Liver (tissue), 9 donors: Measurements from ENCODE around the gene ZMYND19. TPM values are rescaled to one million over a fixed set of nuclear protein-coding genes. Genes with fewer than 3 reads are reported as not detected.

Experiments used
- DNase-seq: peaks from one replicate; pipeline ENCODE4 v3.0.0-alpha.2; 2017; ENCODE audit warnings: low spot score
- H3K27ac ChIP-seq, 2 donors: one replicate each; pipeline ENCODE4 v1.7.0; 2013; ENCODE audit warnings: inconsistent platforms in 2 of 2, low read length in 2 of 2, control low read depth in 1 of 2, low read depth in 1 of 2, mild to moderate bottlenecking in 1 of 2
- H3K27me3 ChIP-seq, 4 donors: one replicate each; pipeline versions ENCODE4 v1.6.1 to v1.7.0; 2013; ENCODE audit warnings: low read length in 3 of 4, inconsistent platforms in 1 of 4, mild to moderate bottlenecking in 1 of 4, moderate library complexity in 1 of 4; ENCODE audit not compliant: control insufficient read depth in 4 of 4, insufficient read depth in 4 of 4
- H3K36me3 ChIP-seq, 4 donors: one replicate each; pipeline versions ENCODE4 v1.6.1 to v1.7.0; 2013; ENCODE audit warnings: low read length in 3 of 4, mild to moderate bottlenecking in 3 of 4, low read depth in 1 of 4, moderate library complexity in 1 of 4; ENCODE audit not compliant: control insufficient read depth in 4 of 4, insufficient read depth in 3 of 4
- H3K4me1 ChIP-seq, 4 donors: one replicate each; pipeline versions ENCODE4 v1.6.1 to v1.7.0; 2013; ENCODE audit warnings: low read length in 3 of 4, mild to moderate bottlenecking in 3 of 4, moderate library complexity in 1 of 4; ENCODE audit not compliant: control insufficient read depth in 4 of 4, insufficient read depth in 4 of 4
- H3K4me3 ChIP-seq, 3 donors: one replicate each; pipeline versions ENCODE4 v1.6.1 to v1.7.0; 2013; ENCODE audit warnings: low read length in 3 of 3, control low read depth in 1 of 3, low read depth in 1 of 3, mild to moderate bottlenecking in 1 of 3
- H3K9ac ChIP-seq, 2 donors: one replicate each; pipeline ENCODE4 v1.7.0; 2013; ENCODE audit warnings: low read length in 2 of 2, mild to moderate bottlenecking in 2 of 2, moderate library complexity in 2 of 2, control low read depth in 1 of 2, low read depth in 1 of 2
- H3K9me3 ChIP-seq, 4 donors: one replicate each; pipeline versions ENCODE4 v1.6.1 to v1.7.0; 2013; ENCODE audit warnings: low read length in 3 of 4; ENCODE audit not compliant: control insufficient read depth in 4 of 4
- EGR1 ChIP-seq, 2 donors: IDR thresholded peaks; 2 replicates each; pipeline ENCODE4 v1.6.1; 2016 to 2018; ENCODE audit warnings: antibody characterized with exemption in 2 of 2, low read depth in 2 of 2
- FOXA1 ChIP-seq: IDR thresholded peaks from 2 replicates; pipeline ENCODE4 v1.6.1; 2016; ENCODE audit warnings: antibody characterized with exemption
- FOXA2 ChIP-seq: IDR thresholded peaks from 2 replicates; pipeline ENCODE4 v1.6.1; 2016; ENCODE audit warnings: antibody characterized with exemption
- GABPA ChIP-seq, 2 donors: IDR thresholded peaks in 1 of 2; conservative IDR thresholded peaks in 1 of 2; 2 replicates each; pipeline ENCODE4 v1.6.1; 2016; ENCODE audit warnings: antibody characterized with exemption in 2 of 2, mild to moderate bottlenecking in 1 of 2, moderate library complexity in 1 of 2
- HNF4A ChIP-seq, 2 donors: conservative IDR thresholded peaks; 2 replicates each; pipeline ENCODE4 v1.6.1; 2016; ENCODE audit warnings: antibody characterized with exemption in 2 of 2, mild to moderate bottlenecking in 2 of 2
- HNF4G ChIP-seq: IDR thresholded peaks from 2 replicates; pipeline ENCODE4 v1.6.1; 2016; ENCODE audit warnings: antibody characterized with exemption
- JUND ChIP-seq, 2 donors: IDR thresholded peaks; 2 replicates each; pipeline ENCODE4 v1.6.1; 2016; ENCODE audit warnings: antibody characterized with exemption in 2 of 2
- NR2F2 ChIP-seq: IDR thresholded peaks from 2 replicates; pipeline ENCODE4 v1.6.1; 2016; ENCODE audit warnings: antibody characterized with exemption
- RAD21 ChIP-seq, 2 donors: IDR thresholded peaks; 2 replicates each; pipeline ENCODE4 v1.6.1; 2016; ENCODE audit warnings: antibody characterized with exemption in 2 of 2, mild to moderate bottlenecking in 2 of 2
- RXRA ChIP-seq, 2 donors: IDR thresholded peaks; 2 replicates each; pipeline ENCODE4 v1.6.1; 2017 to 2018; ENCODE audit warnings: antibody characterized with exemption in 2 of 2, mild to moderate bottlenecking in 1 of 2
- SP1 ChIP-seq: IDR thresholded peaks from 2 replicates; pipeline ENCODE4 v1.6.1; 2018; ENCODE audit warnings: antibody characterized with exemption, mild to moderate bottlenecking
- TAF1 ChIP-seq: conservative IDR thresholded peaks from 2 replicates; pipeline ENCODE4 v1.6.1; 2016; ENCODE audit warnings: antibody characterized with exemption, mild to moderate bottlenecking
- YY1 ChIP-seq: IDR thresholded peaks from 2 replicates; pipeline ENCODE4 v1.6.1; 2016; ENCODE audit warnings: antibody characterized with exemption, mild to moderate bottlenecking
- WGBS: extraction: QIAGEN DNeasy Blood & Tissue Kit; methylation state at CpG from one replicate; pipeline ENCODE4 v1.1.7; 2013; 5-methylcytosine and 5-hydroxymethylcytosine counted together
- polyA plus RNA-seq, 2 donors: library from polyadenylated mRNA; stranded (reverse) in 1 of 2; unstranded in 1 of 2; fragments of 200-250 nt in 1 of 2; fragments of >200 nt in 1 of 2; fragmentation: Nextera tagmentation in 1 of 2; extraction: Ambion mirVana in 1 of 2; gene quantifications; one replicate each; pipeline versions ENCODE4 v1.2.1 to v1.2.3, GENCODE V29; 2013 to 2015
- total RNA-seq, 2 donors: library from RNA; depleted of rRNA; stranded (reverse); fragments of >200 nt; gene quantifications; one replicate each; pipeline ENCODE4 v1.2.3, GENCODE V29; 2014
- TF ChIP-seq, protein P1 (sequence below): IDR thresholded peaks from 2 replicates; pipeline ENCODE4 v1.6.1; 2016; ENCODE audit warnings: antibody characterized with exemption
- TF ChIP-seq, protein P2 (sequence below): fragments of 150-350 bp; IDR thresholded peaks from 2 replicates; pipeline ENCODE4 v1.5.1; 2017; ENCODE audit warnings: improper control_type of control experiment, low read depth, low read length; ENCODE audit not compliant: missing input control
- TF ChIP-seq, protein P3 (sequence below): IDR thresholded peaks from 2 replicates; pipeline ENCODE4 v1.6.1; 2016; ENCODE audit warnings: antibody characterized with exemption
- TF ChIP-seq, protein P4 (sequence below): IDR thresholded peaks from 2 replicates; pipeline ENCODE4 v1.6.1; 2016; ENCODE audit warnings: antibody characterized with exemption
- TF ChIP-seq, protein P5 (sequence below): IDR thresholded peaks from 2 replicates; pipeline ENCODE4 v1.6.1; 2016; ENCODE audit warnings: antibody characterized with exemption, mild to moderate bottlenecking
- donor health status: healthy.
- donor health status: healthy.
- donor health status: healthy.
- donor health status: healthy.
- donor health status: healthy.

ZMYND19 gene
- total and polyA plus RNA-seq, 4 donors, result 2.4 to 7.1 (median 7.0) TPM

DNA sequence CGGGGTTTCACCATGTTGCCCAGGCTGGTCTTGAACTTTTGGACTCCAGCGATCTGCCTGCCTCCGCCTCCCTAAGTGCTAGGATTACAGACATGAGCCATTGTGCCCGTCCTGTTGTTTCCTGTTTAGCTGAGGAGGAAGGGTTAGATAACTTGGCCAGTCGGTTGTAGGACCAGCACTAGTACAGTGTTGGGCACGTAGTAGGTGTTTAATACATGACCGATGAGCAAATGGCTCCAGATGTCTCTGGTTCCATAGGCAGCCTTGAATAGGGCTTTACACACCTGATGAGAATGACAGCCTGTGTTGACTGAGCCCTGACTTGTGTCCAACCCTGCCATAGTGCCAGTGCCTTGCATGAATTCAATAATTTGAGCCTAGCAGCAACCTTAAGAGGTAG, 30.3 kb upstream of the ZMYND19 start:
- Histone ChIP-seq H3K36me3 (peaks cover 0 to 6% (median 3%) of the 10 kb centered on the region in 4 donors), H3K4me1 (peaks cover 8 to 38% (median 32%) of the 10 kb centered on the region in 4 donors), H3K9ac (no peak overlapping the region), H3K27me3 (no peaks in the 10 kb centered on the region), H3K27ac (no peak overlapping the region), H3K9me3 (no peaks in the 10 kb centered on the region), H3K4me3 (no peak overlapping the region)
- no peak for DNase-seq
- no peak for TF ChIP-seq GABPA (IDR thresholded peaks at IDR 0.05 in 1 of 2, conservative IDR thresholded peaks at IDR 0.05 in 1 of 2)
- TF ChIP-seq, protein P1, sequence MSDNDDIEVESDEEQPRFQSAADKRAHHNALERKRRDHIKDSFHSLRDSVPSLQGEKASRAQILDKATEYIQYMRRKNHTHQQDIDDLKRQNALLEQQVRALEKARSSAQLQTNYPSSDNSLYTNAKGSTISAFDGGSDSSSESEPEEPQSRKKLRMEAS, result no peak
- no peak for TF ChIP-seq RAD21 (IDR thresholded peaks at IDR 0.05)
- TF ChIP-seq NR2F2, result no peak
- no peak for TF ChIP-seq FOXA1
- TF ChIP-seq, protein P2, sequence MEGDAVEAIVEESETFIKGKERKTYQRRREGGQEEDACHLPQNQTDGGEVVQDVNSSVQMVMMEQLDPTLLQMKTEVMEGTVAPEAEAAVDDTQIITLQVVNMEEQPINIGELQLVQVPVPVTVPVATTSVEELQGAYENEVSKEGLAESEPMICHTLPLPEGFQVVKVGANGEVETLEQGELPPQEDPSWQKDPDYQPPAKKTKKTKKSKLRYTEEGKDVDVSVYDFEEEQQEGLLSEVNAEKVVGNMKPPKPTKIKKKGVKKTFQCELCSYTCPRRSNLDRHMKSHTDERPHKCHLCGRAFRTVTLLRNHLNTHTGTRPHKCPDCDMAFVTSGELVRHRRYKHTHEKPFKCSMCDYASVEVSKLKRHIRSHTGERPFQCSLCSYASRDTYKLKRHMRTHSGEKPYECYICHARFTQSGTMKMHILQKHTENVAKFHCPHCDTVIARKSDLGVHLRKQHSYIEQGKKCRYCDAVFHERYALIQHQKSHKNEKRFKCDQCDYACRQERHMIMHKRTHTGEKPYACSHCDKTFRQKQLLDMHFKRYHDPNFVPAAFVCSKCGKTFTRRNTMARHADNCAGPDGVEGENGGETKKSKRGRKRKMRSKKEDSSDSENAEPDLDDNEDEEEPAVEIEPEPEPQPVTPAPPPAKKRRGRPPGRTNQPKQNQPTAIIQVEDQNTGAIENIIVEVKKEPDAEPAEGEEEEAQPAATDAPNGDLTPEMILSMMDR, result no peak
- no peak for TF ChIP-seq EGR1 (IDR thresholded peaks at IDR 0.05; ENCODE audit: low read depth in 2 of 2)
- no peak for TF ChIP-seq SP1
- no peak for TF ChIP-seq HNF4G
- TF ChIP-seq YY1, result no peak
- TF ChIP-seq FOXA2, result no peak
- TF ChIP-seq TAF1, result no peak
- no peak for TF ChIP-seq HNF4A (conservative IDR thresholded peaks at IDR 0.05)
- no peak for TF ChIP-seq RXRA (IDR thresholded peaks at IDR 0.05)
- no peak for TF ChIP-seq JUND (IDR thresholded peaks at IDR 0.05)
- TF ChIP-seq, protein P3, sequence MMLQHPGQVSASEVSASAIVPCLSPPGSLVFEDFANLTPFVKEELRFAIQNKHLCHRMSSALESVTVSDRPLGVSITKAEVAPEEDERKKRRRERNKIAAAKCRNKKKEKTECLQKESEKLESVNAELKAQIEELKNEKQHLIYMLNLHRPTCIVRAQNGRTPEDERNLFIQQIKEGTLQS, result no peak
- TF ChIP-seq, protein P4, sequence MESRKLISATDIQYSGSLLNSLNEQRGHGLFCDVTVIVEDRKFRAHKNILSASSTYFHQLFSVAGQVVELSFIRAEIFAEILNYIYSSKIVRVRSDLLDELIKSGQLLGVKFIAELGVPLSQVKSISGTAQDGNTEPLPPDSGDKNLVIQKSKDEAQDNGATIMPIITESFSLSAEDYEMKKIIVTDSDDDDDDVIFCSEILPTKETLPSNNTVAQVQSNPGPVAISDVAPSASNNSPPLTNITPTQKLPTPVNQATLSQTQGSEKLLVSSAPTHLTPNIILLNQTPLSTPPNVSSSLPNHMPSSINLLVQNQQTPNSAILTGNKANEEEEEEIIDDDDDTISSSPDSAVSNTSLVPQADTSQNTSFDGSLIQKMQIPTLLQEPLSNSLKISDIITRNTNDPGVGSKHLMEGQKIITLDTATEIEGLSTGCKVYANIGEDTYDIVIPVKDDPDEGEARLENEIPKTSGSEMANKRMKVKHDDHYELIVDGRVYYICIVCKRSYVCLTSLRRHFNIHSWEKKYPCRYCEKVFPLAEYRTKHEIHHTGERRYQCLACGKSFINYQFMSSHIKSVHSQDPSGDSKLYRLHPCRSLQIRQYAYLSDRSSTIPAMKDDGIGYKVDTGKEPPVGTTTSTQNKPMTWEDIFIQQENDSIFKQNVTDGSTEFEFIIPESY, result no peak
- TF ChIP-seq, protein P5, sequence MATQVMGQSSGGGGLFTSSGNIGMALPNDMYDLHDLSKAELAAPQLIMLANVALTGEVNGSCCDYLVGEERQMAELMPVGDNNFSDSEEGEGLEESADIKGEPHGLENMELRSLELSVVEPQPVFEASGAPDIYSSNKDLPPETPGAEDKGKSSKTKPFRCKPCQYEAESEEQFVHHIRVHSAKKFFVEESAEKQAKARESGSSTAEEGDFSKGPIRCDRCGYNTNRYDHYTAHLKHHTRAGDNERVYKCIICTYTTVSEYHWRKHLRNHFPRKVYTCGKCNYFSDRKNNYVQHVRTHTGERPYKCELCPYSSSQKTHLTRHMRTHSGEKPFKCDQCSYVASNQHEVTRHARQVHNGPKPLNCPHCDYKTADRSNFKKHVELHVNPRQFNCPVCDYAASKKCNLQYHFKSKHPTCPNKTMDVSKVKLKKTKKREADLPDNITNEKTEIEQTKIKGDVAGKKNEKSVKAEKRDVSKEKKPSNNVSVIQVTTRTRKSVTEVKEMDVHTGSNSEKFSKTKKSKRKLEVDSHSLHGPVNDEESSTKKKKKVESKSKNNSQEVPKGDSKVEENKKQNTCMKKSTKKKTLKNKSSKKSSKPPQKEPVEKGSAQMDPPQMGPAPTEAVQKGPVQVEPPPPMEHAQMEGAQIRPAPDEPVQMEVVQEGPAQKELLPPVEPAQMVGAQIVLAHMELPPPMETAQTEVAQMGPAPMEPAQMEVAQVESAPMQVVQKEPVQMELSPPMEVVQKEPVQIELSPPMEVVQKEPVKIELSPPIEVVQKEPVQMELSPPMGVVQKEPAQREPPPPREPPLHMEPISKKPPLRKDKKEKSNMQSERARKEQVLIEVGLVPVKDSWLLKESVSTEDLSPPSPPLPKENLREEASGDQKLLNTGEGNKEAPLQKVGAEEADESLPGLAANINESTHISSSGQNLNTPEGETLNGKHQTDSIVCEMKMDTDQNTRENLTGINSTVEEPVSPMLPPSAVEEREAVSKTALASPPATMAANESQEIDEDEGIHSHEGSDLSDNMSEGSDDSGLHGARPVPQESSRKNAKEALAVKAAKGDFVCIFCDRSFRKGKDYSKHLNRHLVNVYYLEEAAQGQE, result no peak
- 76% methylated on average over 7 of the region's 7 CpGs for WGBS
